CD4-positive, alpha-beta memory T cell (primary cell): Measurements from ENCODE around the gene DLL4. TPM values are rescaled to one million over a fixed set of nuclear protein-coding genes. Genes with fewer than 3 reads are reported as not detected.
"Not testable (repeated sequence)": the region's sequence is repeated elsewhere in the genome, so short reads cannot be mapped to it uniquely, and the experiment has no call there.

Experiments
- CTCF ChIA-PET: fragments of 350-600 bp; sonication (Branson Sonifier 250); formaldehyde crosslinking; loops from one replicate; lab custom pipeline; 2021; ENCODE audit warnings: inconsistent platforms; ENCODE audit not compliant: partially characterized antibody; lab: Charles Lee
- POLR2A ChIA-PET: fragments of 350-600 bp; sonication (Branson Sonifier 250); formaldehyde crosslinking; loops from one replicate; lab custom pipeline; 2021; ENCODE audit not compliant: partially characterized antibody; lab: Charles Lee
- DNase-seq, 5 donors: peaks; one replicate each; pipeline versions ENCODE4 v3.0.0 to v3.0.0-alpha.2; 2020 to 2022; ENCODE audit warnings: mixed read lengths in 1 of 5
- H3K27ac ChIP-seq: one replicate; pipeline ENCODE4 v1.7.0; 2013; ENCODE audit warnings: low read depth, low read length
- H3K27me3 ChIP-seq: 2 replicates; pipeline ENCODE4 v1.7.0; 2013; ENCODE audit warnings: mild to moderate bottlenecking, low read length, moderate library complexity; ENCODE audit not compliant: insufficient read depth
- H3K36me3 ChIP-seq: 2 replicates; pipeline ENCODE4 v1.7.0; 2013; ENCODE audit warnings: mild to moderate bottlenecking, low read length, moderate library complexity; ENCODE audit not compliant: insufficient read depth
- H3K4me1 ChIP-seq: 2 replicates; pipeline ENCODE4 v1.7.0; 2013; ENCODE audit warnings: mild to moderate bottlenecking, low read length, moderate library complexity; ENCODE audit not compliant: insufficient read depth
- H3K4me3 ChIP-seq, 2 donors: one replicate each; pipeline ENCODE4 v1.7.0; 2013; ENCODE audit warnings: low read length in 2 of 2, mild to moderate bottlenecking in 1 of 2
- H3K9me3 ChIP-seq, 2 donors: one replicate each; pipeline ENCODE4 v1.7.0; 2013; ENCODE audit warnings: low read length in 2 of 2, control low read depth in 1 of 2; ENCODE audit not compliant: control insufficient read depth in 1 of 2
- H3K27ac Mint-ChIP-seq, 7 donors: one replicate each; pipeline ENCODE4 v1.8.0; 2020 to 2021; ENCODE audit warnings: mixed read lengths in 7 of 7, mild to moderate bottlenecking in 6 of 7, inconsistent platforms in 3 of 7, moderate library complexity in 3 of 7
- H3K27me3 Mint-ChIP-seq, 2 donors: one replicate each; pipeline ENCODE4 v1.8.0; 2020 to 2021; ENCODE audit warnings: mixed read lengths in 2 of 2
- H3K36me3 Mint-ChIP-seq, 2 donors: one replicate each; pipeline ENCODE4 v1.8.0; 2020 to 2021; ENCODE audit warnings: mixed read lengths in 2 of 2, inconsistent platforms in 1 of 2, mild to moderate bottlenecking in 1 of 2
- H3K4me1 Mint-ChIP-seq, 4 donors: one replicate each; pipeline ENCODE4 v1.8.0; 2020 to 2021; ENCODE audit warnings: mixed read lengths in 4 of 4, mild to moderate bottlenecking in 1 of 4
- H3K4me3 Mint-ChIP-seq, 8 donors: one replicate each; pipeline ENCODE4 v1.8.0; 2020 to 2021; ENCODE audit warnings: mixed read lengths in 8 of 8, mild to moderate bottlenecking in 7 of 8, moderate library complexity in 6 of 8, inconsistent platforms in 3 of 8
- H3K9me3 Mint-ChIP-seq, 8 donors: one replicate each; pipeline ENCODE4 v1.8.0; 2020 to 2021; ENCODE audit warnings: mixed read lengths in 8 of 8, mild to moderate bottlenecking in 5 of 8, inconsistent platforms in 3 of 8, moderate library complexity in 1 of 8
- intact Hi-C: fragments of 100-400 bp; cut with micrococcal nuclease; formaldehyde crosslinking; loops from one replicate; pipeline ENCODE4 v1.15.1; 2023
- polyA plus RNA-seq, 2 donors: library from polyadenylated mRNA; unstranded; fragments of 300-500 nt; fragmentation: Illumina TruSeq; gene quantifications; one replicate each; pipeline ENCODE4 v1.2.3, GENCODE V29; 2021
- total RNA-seq, 2 experiments: library from RNA; stranded (reverse); gene quantifications; one replicate each; pipeline ENCODE4 v1.2.3, GENCODE V29; 2021

Gene DLL4
- total and polyA plus RNA-seq, 4 experiments from 2014 or later = not detected

- peaks cover 5 to 22% (median 16%) of the 10 kb centered on the region in 4 donors for H3K4me1 Mint-ChIP-seq
Measured at GRCh38 chr15:40954158-40954848, 25.2 kb downstream of the DLL4 start.

GRCh38 chr15:40955141-40955903 is 26.2 kb downstream of the DLL4 start:
- H3K4me3 ChIP-seq = no peak overlapping the region
- CTCF ChIA-PET = interaction anchor here (0.8 to 4.9 kb wide), 4 partner anchors 9 to 25 kb away, joined by 3 to 44 read pairs (median 4); no protein-coding TSS in a partner anchor
- Mint-ChIP-seq H3K4me1 (peaks cover 5 to 22% (median 15%) of the 10 kb centered on the region in 4 donors), H3K9me3 (peaks cover 0 to 3% (median 0%) of the 10 kb centered on the region in 8 donors), H3K27ac (no peak overlapping the region), H3K4me3 (peak overlapping the region in 1 of 8 donors; percentile 93), H3K27me3 (peaks cover 0 to 2% of the 10 kb centered on the region in 2 donors), H3K36me3 (peaks cover 0 to 6% of the 10 kb centered on the region in 2 donors)
- H3K9me3 ChIP-seq = no peaks in the 10 kb centered on the region
- H3K4me1 ChIP-seq = peaks cover 14% of the 10 kb centered on the region
- POLR2A ChIA-PET = no interaction called here
- intact Hi-C loops = no loop called here
- no peak overlapping the region for H3K27ac ChIP-seq
- no peak for DNase-seq
- no peaks in the 10 kb centered on the region for H3K27me3 ChIP-seq
- no peaks in the 10 kb centered on the region for H3K36me3 ChIP-seq

More at GRCh38 chr15:40954158-40954848, 25.2 kb downstream of the DLL4 start:
- intact Hi-C loops, H3K27me3 Mint-ChIP-seq, H3K36me3 ChIP-seq, H3K27ac ChIP-seq, H3K9me3 Mint-ChIP-seq, H3K27me3 ChIP-seq, H3K36me3 Mint-ChIP-seq, H3K9me3 ChIP-seq, DNase-seq: not testable (repeated sequence)
- H3K27ac Mint-ChIP-seq = peak overlapping the region in 5 of 7 donors; percentile 60 to 90 (median 82)
- H3K4me3 Mint-ChIP-seq = peak overlapping the region; percentile 91 to 98 (median 94)
- Histone ChIP-seq H3K4me3 (peak overlapping the region in 1 of 2 donors; percentile 79), H3K4me1 (peaks cover 14% of the 10 kb centered on the region)
- ChIA-PET CTCF (interaction anchor here (0.8 to 4.9 kb wide), 8 partner anchors 8 to 52 kb away, joined by 3 to 44 read pairs (median 4); no protein-coding TSS in a partner anchor), POLR2A (interaction anchor here (1.3 to 3.9 kb wide), 3 partner anchors 13 to 162 kb away, joined by 6 to 44 read pairs (median 6); partner anchors contain the start of genes INO80 and VPS18)

GRCh38 chr15:40955930-40956540 is 26.9 kb downstream of the DLL4 start:
- DNase-seq = no peak
- CTCF ChIA-PET = interaction anchor here (1.1 to 1.4 kb wide), 2 partner anchors 15 to 53 kb away, joined by 3 to 4 read pairs; no protein-coding TSS in a partner anchor
- intact Hi-C loops = no loop called here

GRCh38 chr15:40956541-40956982 is 27.4 kb downstream of the DLL4 start:
- H3K9me3 ChIP-seq = no peaks in the 10 kb centered on the region
- Mint-ChIP-seq H3K9me3 (peaks cover 0 to 3% (median 0%) of the 10 kb centered on the region in 8 donors), H3K27me3 (peaks cover 0 to 2% of the 10 kb centered on the region in 2 donors), H3K4me3 (peak overlapping the region in 1 of 8 donors; percentile 57), H3K27ac (no peak overlapping the region), H3K4me1 (peaks cover 5 to 21% (median 15%) of the 10 kb centered on the region in 4 donors), H3K36me3 (peaks cover 0 to 6% of the 10 kb centered on the region in 2 donors)
- peaks cover 14% of the 10 kb centered on the region for H3K4me1 ChIP-seq
- no peak overlapping the region for H3K27ac ChIP-seq
- CTCF ChIA-PET = interaction anchor here (1.1 to 1.4 kb wide), 2 partner anchors 15 to 54 kb away, joined by 3 to 4 read pairs; no protein-coding TSS in a partner anchor
- POLR2A ChIA-PET = no interaction called here
- no peak for DNase-seq
- H3K36me3 ChIP-seq = no peaks in the 10 kb centered on the region
- H3K27me3 ChIP-seq = no peaks in the 10 kb centered on the region
- intact Hi-C loops = no loop called here
- no peak overlapping the region for H3K4me3 ChIP-seq

More at GRCh38 chr15:40955930-40956540, 26.9 kb downstream of the DLL4 start:
- peaks cover 14% of the 10 kb centered on the region for H3K4me1 ChIP-seq
- Mint-ChIP-seq H3K4me1 (peaks cover 5 to 22% (median 15%) of the 10 kb centered on the region in 4 donors), H3K9me3 (peaks cover 0 to 3% (median 0%) of the 10 kb centered on the region in 8 donors), H3K27me3 (peaks cover 0 to 2% of the 10 kb centered on the region in 2 donors), H3K4me3 (peak overlapping the region in 2 of 8 donors; percentile 55 to 57), H3K27ac (peak overlapping the region in 1 of 7 donors; percentile 47), H3K36me3 (peaks cover 0 to 6% of the 10 kb centered on the region in 2 donors)
- POLR2A ChIA-PET = no interaction called here
- no peaks in the 10 kb centered on the region for H3K9me3 ChIP-seq
- H3K36me3 ChIP-seq = no peaks in the 10 kb centered on the region
- no peak overlapping the region for H3K4me3 ChIP-seq
- H3K27me3 ChIP-seq = no peaks in the 10 kb centered on the region
- H3K27ac ChIP-seq = no peak overlapping the region

GRCh38 chr15:40957041-40957555 is 28.0 kb downstream of the DLL4 start:
- POLR2A ChIA-PET = no interaction called here

GRCh38 chr15:40957581-40958051 is 28.5 kb downstream of the DLL4 start:
- peaks cover 0 to 3% (median 0%) of the 10 kb centered on the region in 8 donors for H3K9me3 Mint-ChIP-seq
- CTCF ChIA-PET = interaction anchor here (1.4 kb wide), 1 partner anchor 16 kb away, joined by 4 read pairs; no protein-coding TSS in a partner anchor
- H3K9me3 ChIP-seq = no peaks in the 10 kb centered on the region
- no peak overlapping the region for H3K4me3 ChIP-seq
- intact Hi-C loops = no loop called here
- H3K36me3 Mint-ChIP-seq = peaks cover 0 to 6% of the 10 kb centered on the region in 2 donors
- no peak for DNase-seq
- peaks cover 0 to 2% of the 10 kb centered on the region in 2 donors for H3K27me3 Mint-ChIP-seq
- POLR2A ChIA-PET = no interaction called here
- H3K27ac Mint-ChIP-seq = no peak overlapping the region
- no peaks in the 10 kb centered on the region for H3K27me3 ChIP-seq
- H3K4me1 Mint-ChIP-seq = peaks cover 5 to 18% (median 13%) of the 10 kb centered on the region in 4 donors
- no peak overlapping the region for H3K4me3 Mint-ChIP-seq
- H3K27ac ChIP-seq = no peak overlapping the region
- H3K36me3 ChIP-seq = no peaks in the 10 kb centered on the region
- peaks cover 8% of the 10 kb centered on the region for H3K4me1 ChIP-seq

More at GRCh38 chr15:40957041-40957555, 28.0 kb downstream of the DLL4 start:
- Histone ChIP-seq H3K9me3 (no peaks in the 10 kb centered on the region), H3K4me1 (peaks cover 13% of the 10 kb centered on the region), H3K27me3 (no peaks in the 10 kb centered on the region), H3K36me3 (no peaks in the 10 kb centered on the region), H3K27ac (no peak overlapping the region), H3K4me3 (no peak overlapping the region)
- CTCF ChIA-PET = interaction anchor here (1.1 to 1.4 kb wide), 2 partner anchors 16 to 55 kb away, joined by 3 to 4 read pairs; no protein-coding TSS in a partner anchor
- intact Hi-C loops = no loop called here
- Mint-ChIP-seq H3K4me3 (no peak overlapping the region), H3K4me1 (peaks cover 5 to 20% (median 14%) of the 10 kb centered on the region in 4 donors), H3K27ac (no peak overlapping the region), H3K27me3 (peaks cover 0 to 2% of the 10 kb centered on the region in 2 donors), H3K36me3 (peaks cover 0 to 6% of the 10 kb centered on the region in 2 donors), H3K9me3 (peaks cover 0 to 3% (median 0%) of the 10 kb centered on the region in 8 donors)
- no peak for DNase-seq
